ENCODE results near the gene NPC1L1. TPM values are rescaled to one million over a fixed set of nuclear protein-coding genes. Genes with fewer than 3 reads are reported as not detected.
A peak's percentile ranks its signal among the peaks of the same experiment; 100 is the strongest.

Gene NPC1L1, protein sequence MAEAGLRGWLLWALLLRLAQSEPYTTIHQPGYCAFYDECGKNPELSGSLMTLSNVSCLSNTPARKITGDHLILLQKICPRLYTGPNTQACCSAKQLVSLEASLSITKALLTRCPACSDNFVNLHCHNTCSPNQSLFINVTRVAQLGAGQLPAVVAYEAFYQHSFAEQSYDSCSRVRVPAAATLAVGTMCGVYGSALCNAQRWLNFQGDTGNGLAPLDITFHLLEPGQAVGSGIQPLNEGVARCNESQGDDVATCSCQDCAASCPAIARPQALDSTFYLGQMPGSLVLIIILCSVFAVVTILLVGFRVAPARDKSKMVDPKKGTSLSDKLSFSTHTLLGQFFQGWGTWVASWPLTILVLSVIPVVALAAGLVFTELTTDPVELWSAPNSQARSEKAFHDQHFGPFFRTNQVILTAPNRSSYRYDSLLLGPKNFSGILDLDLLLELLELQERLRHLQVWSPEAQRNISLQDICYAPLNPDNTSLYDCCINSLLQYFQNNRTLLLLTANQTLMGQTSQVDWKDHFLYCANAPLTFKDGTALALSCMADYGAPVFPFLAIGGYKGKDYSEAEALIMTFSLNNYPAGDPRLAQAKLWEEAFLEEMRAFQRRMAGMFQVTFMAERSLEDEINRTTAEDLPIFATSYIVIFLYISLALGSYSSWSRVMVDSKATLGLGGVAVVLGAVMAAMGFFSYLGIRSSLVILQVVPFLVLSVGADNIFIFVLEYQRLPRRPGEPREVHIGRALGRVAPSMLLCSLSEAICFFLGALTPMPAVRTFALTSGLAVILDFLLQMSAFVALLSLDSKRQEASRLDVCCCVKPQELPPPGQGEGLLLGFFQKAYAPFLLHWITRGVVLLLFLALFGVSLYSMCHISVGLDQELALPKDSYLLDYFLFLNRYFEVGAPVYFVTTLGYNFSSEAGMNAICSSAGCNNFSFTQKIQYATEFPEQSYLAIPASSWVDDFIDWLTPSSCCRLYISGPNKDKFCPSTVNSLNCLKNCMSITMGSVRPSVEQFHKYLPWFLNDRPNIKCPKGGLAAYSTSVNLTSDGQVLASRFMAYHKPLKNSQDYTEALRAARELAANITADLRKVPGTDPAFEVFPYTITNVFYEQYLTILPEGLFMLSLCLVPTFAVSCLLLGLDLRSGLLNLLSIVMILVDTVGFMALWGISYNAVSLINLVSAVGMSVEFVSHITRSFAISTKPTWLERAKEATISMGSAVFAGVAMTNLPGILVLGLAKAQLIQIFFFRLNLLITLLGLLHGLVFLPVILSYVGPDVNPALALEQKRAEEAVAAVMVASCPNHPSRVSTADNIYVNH (N-terminal part only)
- total RNA-seq = 61.3 TPM

DNA sequence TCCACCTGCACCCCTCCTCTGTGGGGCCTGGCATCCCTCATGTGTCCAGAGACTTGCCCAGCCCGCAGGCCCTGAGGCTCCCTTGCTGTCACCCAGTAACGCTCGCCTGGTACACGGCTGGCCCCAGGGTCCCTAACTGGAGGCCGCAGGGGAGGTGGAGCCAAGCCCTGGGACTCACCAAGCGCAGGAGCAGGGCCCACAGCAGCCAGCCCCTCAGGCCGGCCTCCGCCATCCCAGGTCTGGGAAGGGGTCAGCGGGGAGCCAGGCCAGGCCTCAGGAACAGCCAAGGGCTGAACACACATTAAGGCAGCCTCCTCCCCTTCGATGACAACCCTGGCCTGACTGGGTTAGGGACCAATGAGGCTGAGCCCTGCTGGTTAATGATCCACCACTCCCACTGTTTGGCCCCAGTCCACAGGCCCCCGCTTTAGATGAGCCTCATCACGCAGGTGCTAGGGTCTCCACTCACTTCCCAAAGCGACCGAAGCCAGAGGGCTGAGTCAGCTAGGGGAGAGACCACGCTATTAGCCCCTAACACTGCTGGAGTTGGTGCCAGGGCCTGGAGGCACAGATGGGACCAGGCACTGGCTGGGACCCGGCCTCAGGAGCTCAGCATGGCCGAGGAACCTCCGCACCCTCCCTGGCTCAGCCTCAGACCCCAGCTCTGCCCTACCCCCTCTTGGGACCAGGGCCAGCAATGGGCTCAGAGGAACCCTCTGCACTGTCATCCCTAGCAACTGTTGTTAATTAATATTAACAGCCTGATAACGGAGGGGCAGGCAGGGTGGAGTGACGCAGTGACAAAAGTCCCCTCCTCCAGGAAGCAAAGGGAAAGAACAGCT, at the start of gene NPC1L1:
Gene NPC1L1, minus strand, starts transcription at position 303 of the 842 bp plus-strand sequence. Its CDS starts 71 bp downstream, at position 232.
- peak; percentile 78 for DNase-seq (ENCODE audit: low spot score)

DNA sequence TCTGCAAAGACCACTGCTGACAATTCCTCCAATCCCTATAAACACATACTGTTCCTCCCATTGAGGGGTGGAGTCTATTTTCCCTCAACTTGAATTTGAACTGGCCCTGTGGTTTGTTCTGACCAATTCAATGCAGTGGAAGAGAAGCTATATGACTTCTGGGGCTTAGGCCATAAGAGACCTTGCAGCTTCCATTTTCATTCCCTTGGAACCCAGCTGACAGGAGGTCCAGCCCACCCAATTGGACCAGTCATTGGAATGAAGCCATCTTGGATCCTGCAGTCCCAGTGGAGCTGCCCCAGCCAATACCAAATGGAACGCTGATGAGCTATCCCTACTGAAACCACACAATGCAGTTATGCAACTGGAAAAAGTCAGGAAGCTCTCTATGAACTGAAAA, 49.8 kb upstream of the NPC1L1 start:
- no peak for DNase-seq (ENCODE audit: low spot score)

DNA sequence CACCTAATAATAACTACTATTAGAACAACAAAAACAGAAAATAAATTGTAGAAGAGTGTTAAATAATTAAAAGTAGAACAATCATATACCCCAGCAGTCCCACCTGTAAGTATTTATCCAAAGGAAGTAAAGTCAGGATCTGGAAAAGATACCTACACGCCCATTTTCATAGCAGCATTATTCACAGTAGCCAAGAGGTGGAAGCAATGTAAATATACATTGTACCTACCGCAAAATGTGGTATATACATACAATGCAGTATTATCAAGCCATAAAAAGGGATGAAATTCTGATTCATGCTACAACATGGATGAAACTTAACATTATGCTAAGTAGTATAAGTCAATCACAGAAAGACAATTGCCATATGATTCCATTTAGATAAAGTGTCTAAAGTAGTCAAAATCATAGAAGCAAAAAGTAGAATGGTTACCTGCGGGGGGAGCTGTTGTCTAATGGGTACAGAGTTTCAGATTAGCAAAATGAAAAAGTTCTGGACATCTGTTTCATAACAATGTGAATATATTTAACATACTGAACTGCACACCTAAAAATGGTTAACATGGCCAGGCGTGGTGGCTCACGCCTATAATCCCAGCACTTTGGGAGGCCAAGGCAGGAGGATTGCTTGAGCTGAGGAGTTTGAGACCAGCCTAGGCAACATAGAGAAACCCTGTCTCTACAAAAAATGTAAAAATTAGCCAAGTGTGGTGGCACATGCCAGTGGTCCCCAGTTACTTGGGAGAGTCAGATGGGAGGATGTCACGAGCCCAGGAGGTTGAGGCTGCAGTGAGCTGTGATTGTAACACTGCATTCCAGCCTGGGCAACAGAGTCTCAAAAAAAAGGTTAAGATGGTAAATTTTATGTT, 46.9 kb upstream of the NPC1L1 start:
- DNase-seq (ENCODE audit: low spot score) = peak; percentile 64

DNA sequence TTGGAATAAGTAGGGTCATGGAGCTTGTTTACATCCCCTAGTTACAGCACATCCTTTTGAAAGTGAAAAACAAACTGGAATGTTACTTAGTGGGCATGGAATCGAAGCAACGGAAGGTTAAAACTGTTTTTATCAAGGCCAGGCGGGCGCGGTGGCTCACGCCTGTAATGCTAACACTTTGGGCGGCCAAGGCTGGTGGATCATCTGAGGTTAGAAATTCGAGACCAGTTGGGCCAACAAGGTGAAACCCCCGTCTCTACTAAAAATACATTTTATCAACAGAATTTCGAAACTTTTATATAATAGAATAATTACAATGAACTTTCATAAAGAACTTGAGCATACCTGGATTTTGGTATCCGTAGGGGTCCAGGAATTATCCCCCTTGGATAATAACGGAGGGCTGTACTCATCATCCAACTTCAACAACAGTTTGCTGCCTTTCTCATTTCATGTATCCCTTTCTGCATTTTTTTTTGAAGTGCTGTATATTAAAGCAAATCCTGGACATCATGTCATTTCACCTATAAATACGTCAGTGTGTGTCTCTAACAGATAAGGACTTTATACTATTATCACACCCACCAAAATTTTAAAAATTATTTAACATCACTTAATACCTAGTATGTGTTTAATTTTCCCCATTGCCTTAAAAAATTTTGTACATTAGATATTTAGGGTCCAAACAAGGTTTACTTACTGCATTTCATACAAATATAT, 42.2 kb upstream of the NPC1L1 start:
- no peak for DNase-seq (ENCODE audit: low spot score)

DNA sequence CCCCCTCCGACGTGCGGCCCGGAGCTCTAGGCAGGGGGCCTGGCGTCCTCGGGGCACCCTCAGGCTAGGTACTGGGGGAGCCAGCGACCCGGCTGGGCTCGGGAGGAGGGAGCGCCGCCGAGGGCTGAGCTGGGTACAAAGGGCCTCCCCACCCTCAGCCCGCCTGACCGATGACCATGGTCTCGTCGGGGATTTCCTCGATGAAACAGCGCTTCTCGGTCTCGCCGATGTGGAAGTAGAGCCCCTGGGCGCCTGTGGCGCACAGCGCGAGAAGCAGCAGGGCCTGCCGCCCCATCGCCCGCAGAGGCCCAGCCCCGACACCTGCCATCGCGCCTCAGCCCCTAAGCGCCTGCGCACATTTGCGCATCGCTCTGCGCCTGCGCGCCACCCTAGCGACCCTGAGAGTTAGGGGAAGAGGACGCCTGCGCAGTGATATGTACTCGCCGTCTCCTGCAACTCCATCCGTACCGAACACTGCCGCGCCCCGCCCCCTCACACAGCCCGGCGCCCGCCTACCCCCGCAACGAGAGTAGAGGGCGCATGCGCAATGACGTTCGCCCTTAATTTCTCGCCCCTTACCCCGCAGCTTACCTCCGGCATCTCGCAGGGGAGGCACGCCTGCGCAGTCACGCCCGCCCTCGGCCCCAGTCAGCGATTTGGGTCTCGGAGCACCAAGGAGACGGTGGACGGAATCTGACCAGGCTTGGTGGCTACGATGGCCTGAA, 40.9 kb upstream of the NPC1L1 start, which contains the start of gene TMED4:
Gene TMED4, minus strand, starts transcription at position 353 of the 725 bp plus-strand sequence. Its CDS starts 25 bp downstream, at position 328.
- peak; percentile 100 for DNase-seq (ENCODE audit: low spot score)

DNA sequence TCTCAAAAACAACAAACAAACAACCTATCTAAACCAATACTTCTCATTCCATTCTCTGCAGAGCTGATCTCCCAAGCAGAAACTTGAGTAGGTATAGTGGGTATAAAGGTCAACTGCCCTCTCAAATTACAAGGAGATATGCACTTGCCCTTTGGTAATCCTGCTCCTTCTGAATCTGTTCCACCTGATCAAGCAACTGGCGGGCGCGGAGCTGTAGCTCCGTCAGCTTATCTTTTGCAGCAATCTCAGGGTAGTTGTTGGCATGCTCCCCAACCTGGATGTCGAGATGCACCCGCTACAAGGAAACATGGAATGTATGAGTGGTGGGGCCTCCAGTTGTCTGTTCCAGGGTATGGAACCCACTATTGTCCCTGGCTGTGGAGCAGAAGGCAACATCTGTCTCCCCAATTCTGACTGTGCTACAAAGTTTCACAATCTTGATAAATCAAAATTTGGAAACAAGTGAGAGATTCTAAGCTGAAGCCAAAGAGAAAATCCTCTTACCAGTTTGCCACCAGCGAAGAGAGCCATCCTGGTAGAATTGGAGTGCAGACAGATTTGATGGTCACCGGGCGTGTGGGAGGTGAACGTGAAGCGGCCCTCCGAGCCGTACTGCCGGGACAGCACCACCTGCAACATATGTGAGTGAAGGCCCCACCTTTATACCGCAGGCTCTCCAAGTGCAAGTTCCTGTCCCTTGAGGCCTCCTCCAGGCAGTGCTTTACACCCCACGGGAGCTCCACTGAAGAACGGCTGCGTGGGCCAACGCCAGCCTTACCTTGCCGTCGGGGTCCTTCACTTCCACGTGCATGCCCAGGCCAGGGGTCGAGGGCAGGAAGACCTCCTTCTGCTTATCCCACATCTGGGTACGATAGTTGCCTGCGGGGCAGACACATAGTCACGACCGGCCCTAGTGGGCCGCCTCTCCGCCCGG, 40.1 kb upstream of the NPC1L1 start:
- peak; percentile 19 for DNase-seq (ENCODE audit: low spot score)

DNA sequence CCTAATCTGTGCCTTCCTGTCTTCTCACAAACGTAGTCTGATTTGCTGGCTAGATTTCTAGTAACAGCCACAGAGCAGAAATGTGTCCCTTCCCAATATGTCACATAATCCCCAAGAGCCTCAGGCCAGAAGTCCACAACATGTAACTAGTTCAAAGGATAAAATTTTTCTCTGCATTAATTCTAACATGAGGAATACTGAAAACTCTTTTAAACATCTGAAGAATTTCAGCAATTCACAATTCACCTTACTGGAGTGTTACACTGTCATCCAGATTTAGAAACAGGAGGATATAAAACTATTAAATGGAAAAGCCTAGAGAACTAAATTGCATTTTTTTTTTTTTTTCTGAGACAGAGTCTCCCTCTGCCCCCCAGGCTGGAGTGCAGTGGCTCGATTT, 35.1 kb upstream of the NPC1L1 start:
- DNase-seq (ENCODE audit: low spot score) = no peak

DNA sequence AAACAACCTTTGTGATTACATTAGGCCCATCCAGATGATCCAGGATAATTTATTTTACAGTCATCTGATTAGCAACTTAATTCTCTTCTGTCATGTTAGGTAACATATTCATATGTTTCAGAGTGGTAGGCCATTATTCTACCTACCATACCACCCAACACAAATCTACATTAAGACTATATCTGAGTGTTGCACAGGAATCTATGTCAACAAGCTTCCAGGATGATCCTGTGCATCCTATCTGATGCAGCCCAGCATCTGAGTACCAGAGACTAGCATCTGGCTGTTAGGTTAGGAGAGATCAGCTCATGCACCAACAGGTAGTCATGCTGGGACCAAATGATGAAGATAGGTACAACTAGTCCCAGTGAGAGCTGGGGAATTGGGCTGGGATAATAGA, 33.9 kb upstream of the NPC1L1 start:
- no peak for DNase-seq (ENCODE audit: low spot score)

DNA sequence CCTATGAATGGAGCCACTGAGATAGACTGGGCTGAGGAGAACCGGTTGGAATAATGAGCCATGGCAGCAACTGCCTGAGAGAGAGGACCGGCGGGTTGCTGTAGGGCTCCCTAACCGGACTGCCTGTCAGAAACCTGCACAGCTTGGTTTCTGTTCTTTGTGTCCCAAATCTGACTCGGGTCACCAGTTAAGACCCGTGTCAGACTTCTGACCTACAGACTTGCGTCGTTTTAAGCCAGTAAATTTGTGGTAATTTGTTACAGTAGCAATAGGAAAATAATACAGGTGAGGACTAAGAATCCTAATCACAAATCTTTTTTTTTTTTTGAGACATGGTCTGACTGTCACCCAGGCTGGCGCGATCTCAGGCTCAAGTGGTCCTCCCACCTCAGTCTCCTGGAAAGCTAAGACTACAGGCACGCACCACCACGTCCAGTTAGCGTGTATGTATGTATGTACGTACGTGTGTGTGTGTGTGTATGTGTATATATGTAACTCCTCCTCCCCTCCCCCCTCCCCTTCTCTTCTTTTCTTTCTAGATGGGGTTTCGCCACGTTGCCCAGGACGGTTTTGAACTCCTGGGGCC, 33.2 kb upstream of the NPC1L1 start:
- DNase-seq (ENCODE audit: low spot score) = no peak

DNA sequence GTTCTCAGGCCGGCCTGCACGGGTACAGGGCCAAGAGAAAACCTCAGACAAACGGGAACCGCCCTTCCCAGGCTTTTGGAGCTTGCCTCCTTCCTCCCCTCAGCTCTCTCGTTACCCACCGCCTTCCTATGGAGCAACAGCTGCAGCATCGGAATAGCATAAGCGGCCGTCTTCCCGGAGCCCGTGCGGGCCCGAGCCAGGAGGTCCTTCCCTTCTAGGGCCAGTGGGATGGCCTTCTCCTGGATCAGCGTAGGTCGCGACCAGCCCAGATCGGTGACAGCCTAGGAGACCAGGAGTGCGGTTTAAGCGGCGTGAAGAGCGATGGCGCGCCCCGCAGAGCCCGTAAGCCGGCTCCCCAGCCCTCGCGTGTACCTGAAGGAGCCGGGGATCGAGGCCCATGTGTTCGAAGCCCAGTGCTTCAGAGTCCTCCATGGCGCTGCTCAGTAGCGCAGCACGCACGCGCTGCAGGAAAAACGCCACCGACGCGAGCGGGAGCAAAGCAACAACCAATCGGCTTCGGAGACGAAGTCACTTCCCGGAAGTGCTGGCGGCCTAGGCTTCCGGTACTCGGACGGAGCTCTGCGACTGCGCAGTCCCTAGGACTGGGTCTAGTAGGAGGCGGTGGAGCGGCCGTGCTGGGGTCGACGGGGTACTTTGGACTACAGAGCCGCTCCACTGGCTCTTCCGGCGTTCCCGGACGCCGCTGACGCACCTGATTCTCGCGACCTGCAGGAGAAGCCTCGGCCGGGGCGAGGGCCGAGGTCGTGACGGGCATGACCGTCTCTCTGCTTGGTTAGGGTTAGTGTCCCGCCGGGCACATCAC, 32.5 kb upstream of the NPC1L1 start, which contains the start of gene DDX56:
Gene DDX56, minus strand, starts transcription at position 445 of the 823 bp plus-strand sequence. Its CDS starts 13 bp downstream, at position 432.
- DNase-seq (ENCODE audit: low spot score) = peak; percentile 96

DNA sequence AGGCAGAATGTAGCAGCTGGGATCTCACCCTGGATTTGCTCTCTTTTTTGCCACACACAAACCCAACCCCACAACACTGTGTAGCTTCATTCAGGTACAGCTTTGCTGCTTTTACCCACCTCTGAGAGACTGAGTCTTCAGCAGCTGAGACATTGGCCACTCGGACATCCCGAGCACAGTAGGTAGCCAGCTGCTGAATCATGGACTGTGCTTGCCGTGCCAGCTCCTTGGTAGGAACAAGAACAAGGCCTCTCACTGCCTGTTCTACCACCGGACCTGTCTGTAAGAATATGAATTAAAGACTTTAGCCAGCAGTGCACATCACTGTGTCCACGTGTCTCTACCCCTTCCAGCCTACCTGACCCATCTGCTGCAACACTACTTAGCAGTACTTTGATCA, 31.6 kb upstream of the NPC1L1 start:
- no peak for DNase-seq (ENCODE audit: low spot score)

DNA sequence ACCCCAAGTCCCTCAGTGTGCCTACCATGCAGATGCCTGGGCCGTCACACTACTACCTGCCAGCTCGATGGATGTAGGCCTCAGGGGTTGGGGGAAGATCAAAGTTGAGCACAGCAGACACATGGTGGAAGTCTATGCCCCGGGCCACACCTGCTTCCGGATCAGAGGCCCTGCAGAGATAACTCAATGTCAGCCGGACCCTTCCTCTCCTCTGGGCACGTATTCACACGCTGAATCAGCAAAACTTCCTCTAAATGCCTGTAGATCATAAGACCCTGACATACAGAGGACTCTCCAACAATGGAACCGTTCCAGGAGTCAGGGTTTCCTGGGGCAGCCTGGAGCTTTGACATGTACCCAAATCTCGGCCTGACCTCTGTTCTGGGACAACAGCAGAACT, 28.8 kb upstream of the NPC1L1 start:
- DNase-seq (ENCODE audit: low spot score) = no peak

DNA sequence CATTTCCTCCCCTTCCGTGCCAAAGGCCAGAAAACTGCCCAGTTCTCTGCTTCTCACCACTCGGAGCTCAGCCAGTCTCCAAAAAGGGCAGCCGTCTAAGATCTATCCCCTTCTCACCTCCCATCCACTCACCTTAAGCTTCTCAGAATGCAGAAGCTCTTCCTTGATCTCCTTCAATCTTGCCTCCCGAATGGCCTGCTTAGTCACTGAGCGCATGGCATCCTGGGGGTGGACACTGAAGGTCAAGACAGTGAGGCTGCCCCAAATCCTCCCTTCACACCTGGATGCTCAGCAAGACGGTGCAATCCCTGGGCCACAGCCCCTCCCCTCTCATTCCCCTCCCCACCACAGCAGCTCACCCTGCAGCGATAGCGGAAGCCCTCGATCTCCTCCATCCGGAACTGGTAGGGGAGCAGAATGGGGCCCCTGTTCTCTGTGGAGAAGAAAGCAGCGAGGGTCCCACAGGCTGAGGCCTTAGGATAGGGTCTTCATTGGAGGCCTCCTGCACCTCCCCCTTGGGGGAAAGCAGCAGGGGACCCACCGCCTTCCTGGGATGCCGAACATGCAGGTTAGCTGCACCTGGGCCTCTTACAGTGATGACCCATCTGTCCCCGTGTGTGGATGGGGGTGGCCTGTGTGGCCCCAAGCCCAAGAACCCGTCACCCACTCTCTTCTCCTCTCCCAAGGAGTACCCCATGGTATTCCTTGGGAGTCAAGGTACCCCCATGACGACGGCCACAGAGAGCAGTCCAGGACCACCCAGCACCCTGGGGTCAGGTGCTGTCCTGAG, 27.8 kb upstream of the NPC1L1 start:
- no peak for DNase-seq (ENCODE audit: low spot score)

DNA sequence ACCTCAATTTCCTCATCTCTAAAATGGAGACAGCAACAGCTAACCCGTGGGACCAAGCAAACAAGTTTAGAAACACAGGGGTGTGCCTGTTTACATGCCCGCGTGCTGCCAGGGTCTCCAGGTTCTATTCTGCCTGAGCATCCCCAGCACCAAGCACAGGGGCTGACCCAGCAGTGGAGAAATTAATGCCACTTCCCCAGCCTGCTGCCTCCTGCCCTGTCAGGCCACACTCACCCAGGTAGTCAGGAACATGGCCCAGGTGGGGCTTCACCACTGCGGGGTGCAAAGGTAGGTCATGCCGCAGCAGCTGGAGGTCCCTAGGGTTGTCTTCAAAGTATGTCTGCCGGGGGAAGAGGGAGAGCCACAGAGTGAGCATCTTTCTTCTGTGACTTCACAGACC, 26.8 kb upstream of the NPC1L1 start:
- no peak for DNase-seq (ENCODE audit: low spot score)

DNA sequence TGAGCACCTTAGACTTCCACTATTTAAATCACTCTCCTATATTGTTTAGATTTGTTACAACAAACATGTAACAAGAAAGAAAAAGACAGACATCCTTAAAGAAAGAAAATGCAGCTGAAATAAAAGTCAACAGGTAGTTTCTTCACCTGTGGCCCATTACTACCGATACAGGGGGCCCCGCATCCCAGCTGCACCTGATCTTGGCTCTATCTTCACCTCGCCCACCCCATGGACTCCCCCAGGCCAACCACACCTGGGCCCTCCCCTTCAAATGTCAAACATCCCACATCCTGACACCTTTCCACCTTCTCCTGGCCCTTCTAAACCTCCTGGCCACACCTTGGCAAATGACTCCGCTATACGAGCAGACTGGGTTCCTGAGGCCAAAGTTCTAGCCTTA, 25.6 kb upstream of the NPC1L1 start:
- no peak for DNase-seq (ENCODE audit: low spot score)

Measured in mucosa of gallbladder (tissue), 1 donor.